HG03457 (cell line): Measurements from ENCODE around the gene ITGB3.

Experiments
- ATAC-seq: cut with Tn5 transposase; IDR thresholded peaks from one replicate; pipeline ENCODE4 v1.9.1; 2021; ENCODE audit warnings: moderate number of reproducible peaks; ENCODE audit not compliant: unreplicated experiment

Gene ITGB3

DNA sequence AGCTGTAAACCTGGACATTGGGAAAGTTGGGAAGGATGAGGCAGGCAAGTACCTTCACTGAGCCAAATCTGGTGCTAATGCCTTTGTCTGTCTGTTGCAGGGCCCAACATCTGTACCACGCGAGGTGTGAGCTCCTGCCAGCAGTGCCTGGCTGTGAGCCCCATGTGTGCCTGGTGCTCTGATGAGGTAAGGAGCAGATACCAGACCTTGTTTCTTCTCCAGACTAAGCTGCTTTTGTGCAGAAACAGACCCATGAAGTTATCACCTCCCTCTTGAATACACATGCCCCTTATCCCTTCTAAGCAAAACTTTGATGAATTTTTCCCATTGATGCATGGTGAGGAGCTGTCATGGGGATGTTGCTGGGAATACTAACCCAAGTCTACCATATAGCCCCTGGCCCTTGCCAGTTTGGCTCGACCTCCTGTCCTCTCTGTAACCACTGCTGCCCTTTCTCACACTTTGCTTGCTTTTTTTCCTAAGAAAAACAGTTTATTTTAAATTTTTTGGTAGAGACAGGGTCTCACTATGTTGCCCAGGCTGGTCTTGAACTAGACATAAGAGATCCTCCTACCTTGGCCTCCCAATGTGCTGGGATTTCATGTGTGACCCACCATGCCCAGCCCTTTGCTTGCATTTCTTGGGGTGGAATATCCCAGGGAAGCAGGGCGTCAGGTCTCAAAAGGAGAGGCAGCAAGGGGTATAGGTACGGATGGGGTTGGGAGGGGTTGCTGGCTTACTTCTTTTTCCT is 20.9 kb downstream of the ITGB3 start:
- no peak for ATAC-seq

DNA sequence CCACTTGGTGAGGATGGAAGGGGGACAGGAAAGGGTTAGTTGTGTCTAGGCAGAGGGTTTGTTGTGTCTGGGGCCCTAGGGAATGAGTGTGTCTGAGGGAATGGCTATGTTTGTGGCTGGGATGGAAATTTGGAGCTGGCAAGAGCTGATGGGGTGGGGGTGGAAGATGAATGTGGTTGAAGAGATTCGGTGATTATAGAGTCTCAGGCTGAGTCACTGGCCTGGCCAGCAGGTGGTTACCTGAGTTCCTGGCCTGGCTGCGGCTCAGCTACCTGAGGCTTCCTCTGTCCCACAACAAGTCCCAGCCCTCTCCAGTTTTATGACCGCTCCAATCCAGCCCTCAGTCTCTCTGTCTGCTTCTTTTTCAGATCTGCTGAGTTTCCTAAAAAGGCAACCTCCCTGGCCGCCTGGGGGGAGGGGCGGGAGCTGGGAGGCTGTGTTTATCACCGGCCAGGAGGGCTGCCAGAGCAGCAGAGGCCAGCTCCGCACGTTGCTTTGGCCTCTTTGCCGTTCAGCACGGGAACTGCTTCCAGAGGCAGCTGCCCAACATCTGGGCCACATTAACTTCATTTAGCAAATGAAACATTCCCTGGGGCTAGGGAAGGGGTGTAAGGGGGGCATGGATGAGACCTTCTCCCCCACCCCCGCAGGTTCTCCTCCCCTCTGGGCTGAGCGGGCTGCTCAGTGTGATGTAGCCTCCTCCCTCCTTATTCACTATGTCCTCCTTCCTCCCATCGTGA is 21.8 kb downstream of the ITGB3 start:
- ATAC-seq = no peak

DNA sequence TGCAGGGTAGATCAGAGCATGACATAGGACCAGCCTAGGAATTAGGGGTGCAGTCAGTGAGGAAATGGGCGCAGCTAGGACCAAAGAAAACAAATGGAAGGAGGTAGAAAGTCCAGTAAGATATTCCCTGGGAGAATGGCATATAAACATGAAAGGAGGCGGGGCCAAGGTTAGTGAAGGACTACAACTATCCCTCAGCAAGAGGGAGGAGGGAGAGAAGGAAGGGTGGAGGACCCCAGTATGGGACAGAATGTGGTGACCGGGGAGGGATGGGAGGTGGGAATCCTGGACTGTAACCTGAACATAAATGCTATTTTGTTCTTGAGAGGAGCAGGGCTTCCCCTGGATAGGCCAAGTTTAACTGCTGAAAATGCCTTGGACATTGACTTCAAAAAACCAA is 22.8 kb downstream of the ITGB3 start:
- ATAC-seq = no peak

DNA sequence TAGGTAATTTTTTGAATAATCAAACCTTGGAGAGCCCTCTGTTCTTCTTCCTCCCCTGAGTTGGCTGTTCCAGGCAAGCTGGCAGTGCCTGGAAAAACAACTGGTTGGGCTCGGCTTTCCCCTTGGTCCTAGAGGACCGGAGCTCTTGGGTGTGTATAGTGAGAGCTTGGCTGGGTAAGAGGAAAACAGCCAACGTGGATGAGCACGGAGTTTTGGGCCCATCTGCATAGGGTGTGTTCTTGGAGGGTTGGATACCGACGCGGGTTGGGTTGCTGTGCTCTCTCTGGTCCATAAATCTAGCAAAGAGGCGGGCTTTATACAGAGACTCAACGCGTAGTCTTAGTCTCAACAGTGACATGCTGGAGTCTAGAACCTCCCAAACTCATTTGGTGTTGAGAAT is 23.2 kb downstream of the ITGB3 start:
- ATAC-seq = no peak

DNA sequence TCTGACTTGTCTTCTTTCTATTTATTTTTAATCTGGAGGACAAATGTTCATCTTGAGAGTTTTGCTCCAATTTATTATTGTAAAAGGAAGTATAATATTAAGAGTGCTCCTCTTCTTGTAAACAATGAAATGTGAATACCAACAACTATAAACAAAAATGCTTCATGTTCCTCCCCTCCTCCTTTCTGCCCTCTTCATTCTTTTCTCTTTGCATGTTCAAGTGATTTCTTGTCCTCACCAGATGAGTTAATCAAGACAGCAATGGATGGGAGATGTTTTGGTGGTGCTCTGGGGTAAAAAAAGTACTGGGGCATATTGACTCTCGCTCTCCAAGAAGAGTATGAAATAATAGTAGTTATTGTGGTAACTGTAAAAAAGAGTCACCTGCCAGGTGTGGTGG is 24.3 kb downstream of the ITGB3 start:
- no peak for ATAC-seq

DNA sequence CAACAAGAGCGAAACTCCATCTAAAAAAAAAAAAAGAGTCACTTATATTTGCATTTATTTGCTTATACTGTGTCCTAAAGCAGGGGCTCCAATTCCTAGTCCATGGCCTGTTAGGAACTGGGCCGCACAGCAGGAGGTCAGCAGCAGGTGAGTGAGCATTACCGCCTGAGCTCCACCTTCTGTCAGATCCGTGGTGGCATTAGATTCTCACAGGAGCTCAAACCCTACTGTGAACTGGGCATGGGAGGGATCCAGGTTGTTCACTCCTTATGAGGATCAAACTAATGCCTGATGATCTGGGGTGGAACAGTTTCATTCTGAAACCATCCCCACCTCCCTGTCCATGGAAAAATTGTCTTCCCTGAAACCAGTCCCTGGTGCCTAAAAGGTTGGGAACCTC is 24.9 kb downstream of the ITGB3 start:
- ATAC-seq = no peak

DNA sequence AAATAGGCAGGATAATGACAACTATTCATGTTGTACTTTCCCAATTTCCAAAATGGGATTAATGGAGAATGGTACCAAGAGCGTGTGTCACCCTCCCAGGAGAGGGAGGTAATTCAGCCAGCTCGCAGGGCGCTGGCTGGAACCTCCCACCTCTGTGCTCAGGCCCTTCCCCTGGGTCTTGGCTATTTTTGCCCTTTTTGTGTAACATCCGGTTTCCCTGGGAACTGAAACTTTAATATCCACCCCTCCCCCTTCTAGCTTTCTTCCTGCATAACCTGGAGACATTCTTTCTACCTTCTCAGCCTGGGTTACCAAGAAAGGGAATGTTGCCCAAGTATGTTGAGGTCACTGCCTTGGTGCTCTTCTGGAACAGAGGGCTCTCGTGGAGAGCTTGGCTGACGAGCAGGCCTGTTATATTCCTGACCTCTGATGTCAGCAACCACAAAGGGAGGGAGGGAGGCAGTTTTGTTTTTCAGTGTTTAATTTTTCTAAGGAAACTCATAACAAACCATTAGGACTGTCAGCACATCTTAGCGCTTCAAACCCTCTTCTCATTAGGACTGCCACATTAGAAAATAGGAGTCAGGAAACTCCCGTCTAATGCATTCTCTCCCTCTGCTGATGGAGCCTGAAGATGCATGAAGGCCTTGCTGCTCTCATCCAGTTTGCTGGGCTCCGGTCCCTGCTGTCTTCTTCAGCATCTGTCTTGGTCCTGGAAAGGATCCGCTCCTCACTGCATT is 25.6 kb downstream of the ITGB3 start:
- peak; percentile 51 for ATAC-seq

DNA sequence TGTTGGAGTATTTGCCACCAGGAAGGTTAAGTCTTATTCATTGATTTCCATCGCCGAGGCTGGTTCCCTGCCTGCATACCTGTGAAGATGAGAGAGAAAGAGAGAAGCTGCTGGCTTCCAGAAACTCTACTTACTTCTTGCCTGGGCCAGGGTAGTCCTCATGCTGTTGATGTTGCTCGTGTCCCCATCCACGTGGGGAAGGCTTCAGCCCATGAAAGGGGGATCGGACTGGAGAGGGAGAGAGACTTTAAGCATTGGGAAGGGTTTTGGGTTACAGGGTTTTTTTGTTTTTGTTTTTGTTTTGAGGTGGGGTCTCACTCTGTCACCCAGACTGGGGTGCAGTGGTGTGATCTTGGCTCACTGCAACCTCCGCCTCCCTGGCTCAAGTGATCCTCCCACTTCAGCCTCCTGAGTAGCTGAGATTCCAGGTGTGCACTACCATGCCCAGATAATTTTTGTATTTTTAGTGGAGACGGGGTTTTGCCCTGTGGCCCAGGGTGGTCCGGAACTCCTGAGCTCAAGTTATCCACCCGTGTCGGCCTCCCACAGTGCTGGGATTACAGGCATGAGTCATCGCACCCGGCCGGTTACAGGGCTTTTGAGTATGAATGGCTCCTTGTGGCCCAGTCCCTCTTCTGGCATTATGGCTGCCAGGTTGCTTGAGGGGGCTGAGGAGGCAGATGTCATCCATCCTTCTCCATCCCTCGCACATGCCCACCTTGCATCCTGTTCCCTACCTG is 26.6 kb downstream of the ITGB3 start:
- no peak for ATAC-seq

DNA sequence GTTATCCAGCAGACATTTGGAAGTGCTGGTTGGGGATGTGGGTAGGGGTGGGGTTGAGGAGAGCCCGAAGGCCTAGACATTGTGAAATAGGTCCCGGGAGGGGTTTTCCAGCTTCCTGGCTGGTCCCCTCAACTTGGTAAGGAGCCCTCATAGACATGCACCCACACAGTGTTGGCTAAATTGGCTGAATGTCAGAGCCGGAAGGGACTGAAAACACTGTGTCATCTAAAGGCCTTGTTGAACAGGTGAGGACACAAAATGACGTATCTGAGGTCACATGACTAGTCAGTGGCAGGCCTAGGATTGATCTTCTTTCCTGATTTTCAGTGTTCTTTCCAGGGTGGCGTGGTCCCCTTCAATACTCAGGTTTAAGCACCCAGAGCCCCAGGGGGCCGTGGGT is 27.6 kb downstream of the ITGB3 start:
- no peak for ATAC-seq

DNA sequence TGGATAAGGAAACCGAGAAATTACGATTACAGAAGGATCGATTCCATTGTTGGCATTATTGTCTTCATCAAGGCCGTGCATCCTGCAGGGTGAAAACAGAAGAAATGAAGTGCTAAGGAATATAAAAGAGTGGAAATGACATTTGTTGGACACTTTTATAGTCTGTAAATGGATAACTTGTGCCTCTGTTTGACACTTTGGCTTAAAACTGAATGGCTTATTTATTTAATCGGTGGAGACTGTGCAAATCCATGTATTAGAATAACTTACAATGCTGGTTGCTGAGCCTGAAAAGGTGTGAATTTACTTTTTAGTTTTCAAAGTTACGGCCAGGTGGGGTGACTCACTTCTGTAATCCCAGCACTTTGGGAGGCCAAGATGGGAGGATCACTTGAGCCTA is 31.4 kb downstream of the ITGB3 start:
- ATAC-seq = no peak

DNA sequence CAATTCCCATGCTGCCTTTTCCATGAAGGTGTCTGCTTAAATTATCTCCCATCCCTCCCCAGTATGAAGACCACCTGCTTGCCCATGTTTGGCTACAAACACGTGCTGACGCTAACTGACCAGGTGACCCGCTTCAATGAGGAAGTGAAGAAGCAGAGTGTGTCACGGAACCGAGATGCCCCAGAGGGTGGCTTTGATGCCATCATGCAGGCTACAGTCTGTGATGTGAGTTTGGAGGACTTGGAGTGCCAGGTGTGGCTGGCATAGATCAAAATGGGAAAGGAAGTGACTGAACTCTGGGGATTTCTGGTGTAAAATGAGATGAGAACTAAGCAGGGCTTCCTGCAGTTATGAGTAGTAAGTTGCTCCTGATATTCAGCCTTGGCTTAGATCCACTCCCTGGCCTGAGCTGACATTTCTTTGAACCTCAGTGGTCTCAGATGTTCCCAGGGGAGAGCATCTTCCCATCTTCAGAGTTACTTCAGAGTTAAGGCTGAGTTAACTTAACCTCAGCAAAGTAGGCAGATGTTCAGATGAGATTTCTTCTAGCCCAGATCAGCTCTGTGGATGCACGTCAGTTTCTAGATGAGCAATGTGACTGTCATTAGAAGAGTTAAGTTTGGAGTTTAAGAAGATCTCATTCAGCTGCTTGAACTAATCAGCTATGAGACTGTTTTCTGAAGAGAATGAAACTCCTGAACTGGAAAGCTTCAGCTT is 32.7 kb downstream of the ITGB3 start:
- peak; percentile 49 for ATAC-seq

DNA sequence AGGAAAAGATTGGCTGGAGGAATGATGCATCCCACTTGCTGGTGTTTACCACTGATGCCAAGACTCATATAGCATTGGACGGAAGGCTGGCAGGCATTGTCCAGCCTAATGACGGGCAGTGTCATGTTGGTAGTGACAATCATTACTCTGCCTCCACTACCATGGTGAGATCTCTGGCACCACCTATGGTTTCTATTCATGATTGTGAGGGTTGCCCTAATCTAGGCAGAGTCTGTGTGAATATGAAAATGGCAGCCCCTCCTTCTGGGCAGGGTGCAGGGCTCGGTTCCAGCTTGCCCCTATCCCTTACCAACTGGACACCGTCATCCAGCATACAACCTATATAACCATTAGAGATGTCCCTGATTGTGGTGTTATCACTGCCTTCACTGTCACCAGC is 33.4 kb downstream of the ITGB3 start:
- no peak for ATAC-seq

DNA sequence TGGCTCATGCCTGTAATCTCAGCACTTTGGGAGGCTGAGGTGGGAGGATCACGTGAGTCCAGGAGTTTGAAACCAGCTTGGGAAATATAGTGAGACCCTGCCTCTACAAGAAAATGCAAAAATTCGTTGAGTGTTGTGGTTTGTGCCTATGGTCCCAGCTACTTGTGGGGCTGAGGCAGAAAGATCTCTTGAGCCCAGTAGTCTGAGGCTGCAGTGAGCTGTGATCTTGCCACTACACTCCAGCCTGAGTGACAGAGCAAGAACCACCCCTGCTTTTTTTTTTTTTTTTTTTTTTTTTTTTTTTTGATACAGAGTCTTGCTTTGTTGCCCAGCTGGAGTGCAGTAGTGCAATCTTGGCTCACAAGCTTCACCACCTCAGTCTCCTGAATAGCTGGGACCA is 34.0 kb downstream of the ITGB3 start:
- ATAC-seq = no peak

DNA sequence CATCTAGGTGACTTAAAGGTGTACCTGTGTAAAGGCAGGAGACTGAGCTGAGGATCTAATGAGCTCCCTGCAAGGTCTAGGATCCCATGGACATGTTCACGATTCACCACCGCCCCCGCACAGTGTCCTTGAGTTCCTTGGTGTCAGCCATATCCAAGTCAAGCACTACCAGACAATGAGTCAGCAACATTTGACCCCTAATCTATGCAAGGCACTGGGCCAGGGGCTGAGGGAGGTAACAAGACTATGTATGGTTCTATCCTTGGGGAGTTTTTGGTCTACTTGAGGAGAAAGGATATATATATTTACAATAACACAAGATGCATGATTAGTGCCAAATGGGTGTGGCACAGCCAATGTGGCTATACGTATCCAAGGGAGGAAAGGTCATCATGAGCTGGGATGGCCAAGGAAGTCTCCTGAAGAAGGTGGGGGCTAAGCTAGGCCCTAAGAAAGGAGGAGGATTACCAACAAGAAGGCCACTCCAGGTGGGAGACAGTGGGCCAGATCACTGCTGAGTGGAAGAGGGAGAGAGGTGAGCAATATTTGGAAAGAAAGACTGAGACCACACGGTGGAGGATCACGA is 35.0 kb downstream of the ITGB3 start:
- no peak for ATAC-seq

DNA sequence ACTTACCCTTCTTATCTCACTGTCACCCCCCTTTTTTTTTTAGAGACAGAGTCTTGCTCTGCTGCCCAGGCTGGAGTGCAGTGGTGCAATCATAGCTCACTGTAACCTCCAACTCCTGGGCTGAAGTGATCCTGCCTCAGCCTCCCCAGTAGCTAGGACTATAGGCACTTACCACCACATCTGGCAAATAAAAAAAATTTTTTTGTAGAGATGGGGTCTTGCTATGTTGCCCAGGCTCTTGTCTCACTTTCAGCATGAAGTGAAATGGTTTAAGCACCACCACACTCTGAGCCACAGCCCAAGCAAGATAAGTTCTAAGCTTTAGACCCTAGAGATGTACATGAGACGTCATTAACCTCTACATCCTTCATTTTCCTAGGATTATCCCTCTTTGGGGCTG is 35.7 kb downstream of the ITGB3 start:
- ATAC-seq = no peak

DNA sequence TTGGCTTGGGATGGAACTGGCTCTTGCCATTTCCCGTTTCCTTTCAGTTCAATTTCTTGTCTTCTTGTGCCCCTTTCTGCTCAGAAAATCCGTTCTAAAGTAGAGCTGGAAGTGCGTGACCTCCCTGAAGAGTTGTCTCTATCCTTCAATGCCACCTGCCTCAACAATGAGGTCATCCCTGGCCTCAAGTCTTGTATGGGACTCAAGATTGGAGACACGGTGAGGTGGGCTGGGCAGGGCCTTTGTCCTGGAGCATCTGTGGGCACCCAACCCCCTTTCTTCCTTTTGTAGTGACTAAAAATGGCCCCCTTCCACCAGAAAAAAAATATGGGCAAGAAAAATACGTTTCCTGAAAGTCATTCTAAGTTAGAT is 37.2 kb downstream of the ITGB3 start:
- no peak for ATAC-seq

DNA sequence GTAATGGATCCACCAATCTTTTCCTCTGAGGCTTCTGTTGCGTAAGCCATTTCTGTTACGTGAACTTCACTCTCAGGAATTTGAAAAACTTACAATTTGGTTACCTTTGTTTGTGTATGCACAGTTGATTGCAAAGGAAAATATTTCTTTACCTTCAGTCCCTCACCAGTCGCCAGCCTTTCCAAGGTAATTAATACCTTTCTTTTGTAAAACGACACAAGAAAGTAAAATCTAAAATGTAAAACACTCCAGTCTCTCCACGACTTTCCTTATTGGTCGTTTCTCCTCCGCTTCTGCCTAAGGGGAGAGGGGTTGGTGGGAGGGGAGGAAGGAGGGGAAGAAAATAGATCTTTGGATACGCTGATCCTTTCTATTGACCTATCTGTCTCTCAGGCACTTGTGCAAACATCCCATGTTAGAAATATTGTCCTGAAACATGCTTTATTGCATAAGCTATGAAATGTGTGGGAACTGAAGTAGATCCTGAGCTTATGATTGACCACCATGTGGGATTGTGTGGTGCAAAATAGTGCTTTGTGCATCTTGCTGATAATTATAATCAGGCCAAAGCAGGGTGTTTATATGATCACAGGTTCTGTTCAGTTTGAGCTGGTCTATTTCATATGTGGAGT is 37.7 kb downstream of the ITGB3 start:
- ATAC-seq = no peak

DNA sequence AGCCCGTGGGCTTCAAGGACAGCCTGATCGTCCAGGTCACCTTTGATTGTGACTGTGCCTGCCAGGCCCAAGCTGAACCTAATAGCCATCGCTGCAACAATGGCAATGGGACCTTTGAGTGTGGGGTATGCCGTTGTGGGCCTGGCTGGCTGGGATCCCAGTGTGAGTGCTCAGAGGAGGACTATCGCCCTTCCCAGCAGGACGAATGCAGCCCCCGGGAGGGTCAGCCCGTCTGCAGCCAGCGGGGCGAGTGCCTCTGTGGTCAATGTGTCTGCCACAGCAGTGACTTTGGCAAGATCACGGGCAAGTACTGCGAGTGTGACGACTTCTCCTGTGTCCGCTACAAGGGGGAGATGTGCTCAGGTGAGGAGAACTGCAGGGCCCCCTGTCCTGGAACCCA is 38.6 kb downstream of the ITGB3 start:
- ATAC-seq = no peak

DNA sequence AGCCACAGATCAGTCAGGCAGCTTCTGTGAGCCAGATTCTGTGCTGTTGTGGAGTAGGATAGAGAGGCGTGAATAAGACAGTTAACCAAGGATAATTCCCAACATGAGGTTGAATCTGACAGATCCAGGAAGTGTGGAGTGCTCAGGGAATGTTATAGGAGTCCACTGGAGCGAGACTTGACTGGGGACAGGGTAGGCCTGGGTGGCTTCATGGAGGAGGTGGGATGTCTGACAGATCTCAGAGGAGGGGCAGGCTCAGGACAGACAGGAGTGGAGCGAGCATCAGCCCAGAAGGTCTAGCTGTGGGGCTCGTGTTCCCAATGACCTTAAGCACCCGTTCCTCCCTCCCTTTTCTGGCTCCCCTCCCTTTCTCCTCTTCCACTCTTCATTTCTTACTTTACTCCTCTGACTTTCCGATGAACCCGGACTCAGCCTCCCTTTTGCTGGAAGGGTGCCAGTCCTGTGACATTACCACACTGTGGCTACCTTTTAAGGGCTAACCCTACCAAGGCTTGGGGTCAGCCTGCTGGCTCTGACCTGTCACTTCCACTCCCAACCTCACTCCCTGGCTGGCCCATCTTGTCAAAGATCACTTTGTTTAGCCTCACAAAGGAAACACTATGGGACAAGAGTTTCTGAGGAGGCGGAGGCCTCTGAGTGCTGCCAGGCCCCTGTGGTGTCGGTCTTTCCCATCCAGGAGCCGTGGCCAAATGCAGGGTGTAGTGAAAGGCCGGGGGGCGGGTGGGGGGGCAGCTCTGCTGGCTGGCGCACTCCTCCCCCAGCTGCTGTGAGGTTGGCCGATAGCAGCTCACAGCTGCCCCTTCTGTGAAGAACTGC is 41.6 kb downstream of the ITGB3 start:
- ATAC-seq = no peak
